HL-60 (cell line): ENCODE measurements around the gene SMIM45.

ENCODE experiments used
- CTCF ChIP-seq: IDR thresholded peaks from one replicate; pipeline ENCODE4 v1.5.1; 2011; ENCODE audit warnings: low read length, control low read depth, inconsistent platforms; ENCODE audit not compliant: insufficient read depth
- POLR2AphosphoS5 ChIP-seq: IDR thresholded peaks from 2 replicates; pipeline ENCODE4 v1.6.1; 2012; ENCODE audit warnings: low read depth

- no peak for TF ChIP-seq CTCF
- no peak for TF ChIP-seq POLR2AphosphoS5
Measured at GRCh38 chr22:41992496-41992895, 40.5 kb downstream of the SMIM45 start.
